UCSD-AML1 (cell line): ENCODE data around the gene DKK3.

Source experiments
- DNase-seq: peaks from one replicate; lab custom pipeline; 2025; ENCODE audit not compliant: unreplicated experiment; lab: John Stamatoyannopoulos, UW

The DKK3 gene

GRCh38 chr11:12005476-12005875 lies 3.0 kb downstream of the DKK3 start:
- DNase-seq: no peak

DNA sequence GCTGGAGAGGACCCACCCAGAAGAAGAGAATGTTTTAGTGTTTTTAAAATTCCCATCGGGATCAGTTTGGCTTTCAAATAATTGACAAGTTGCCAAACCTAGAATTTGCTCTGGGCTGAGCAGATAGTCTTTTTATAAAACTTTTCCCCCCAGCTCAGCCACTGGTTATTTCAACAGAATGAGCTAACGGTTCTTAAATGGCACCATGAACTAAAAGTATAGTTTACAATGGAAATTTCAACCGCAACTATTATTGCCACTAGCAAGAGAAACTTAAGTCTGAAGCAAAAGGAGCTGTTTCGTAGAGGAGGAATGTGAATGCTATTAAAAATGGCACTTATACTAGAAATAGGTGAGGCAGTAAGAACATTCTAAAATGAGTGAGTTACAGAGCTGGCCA lies 3.4 kb downstream of the DKK3 start:
- no peak for DNase-seq

- DNase-seq: no peak
Observed at GRCh38 chr11:12003815-12004214, 4.6 kb downstream of the DKK3 start.

DNA sequence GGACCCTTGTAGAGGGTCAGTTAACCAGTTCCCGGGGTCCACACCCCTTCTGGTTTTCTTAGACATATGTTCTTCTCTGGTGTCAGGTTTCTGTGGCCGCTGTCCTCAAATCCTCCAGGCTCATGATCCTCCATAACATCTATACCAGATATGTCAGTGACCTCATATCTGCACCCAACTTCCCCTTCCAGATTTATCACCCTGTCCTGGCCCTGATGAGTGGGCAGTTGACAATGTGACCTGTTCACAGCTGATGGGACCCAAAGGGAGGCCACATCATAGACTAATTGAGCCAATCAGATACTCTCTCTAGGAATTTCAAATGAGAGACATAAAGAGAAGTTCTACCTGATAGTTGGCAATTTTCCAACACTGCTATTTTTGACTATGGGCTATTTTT lies 5.1 kb downstream of the DKK3 start:
- DNase-seq: no peak

DNA sequence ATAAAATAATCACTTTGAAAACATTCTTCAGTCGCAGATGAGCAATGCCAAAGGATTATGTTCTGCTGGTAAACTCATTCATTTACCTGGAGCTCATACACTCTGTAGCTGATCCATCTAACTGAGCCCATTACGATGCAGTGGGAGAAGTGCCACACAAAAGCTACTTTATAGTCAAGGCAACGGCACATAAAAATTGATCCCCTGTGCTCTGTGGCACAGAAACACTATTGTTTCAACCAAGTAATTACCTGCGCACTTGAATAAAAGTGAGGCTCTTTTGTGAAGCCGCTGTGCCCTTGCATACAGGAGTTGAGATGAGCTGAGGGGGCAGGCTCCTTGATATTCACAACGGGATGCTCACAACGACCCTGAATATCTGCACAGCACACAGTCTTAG lies 7.2 kb downstream of the DKK3 start:
- DNase-seq: no peak

DNA sequence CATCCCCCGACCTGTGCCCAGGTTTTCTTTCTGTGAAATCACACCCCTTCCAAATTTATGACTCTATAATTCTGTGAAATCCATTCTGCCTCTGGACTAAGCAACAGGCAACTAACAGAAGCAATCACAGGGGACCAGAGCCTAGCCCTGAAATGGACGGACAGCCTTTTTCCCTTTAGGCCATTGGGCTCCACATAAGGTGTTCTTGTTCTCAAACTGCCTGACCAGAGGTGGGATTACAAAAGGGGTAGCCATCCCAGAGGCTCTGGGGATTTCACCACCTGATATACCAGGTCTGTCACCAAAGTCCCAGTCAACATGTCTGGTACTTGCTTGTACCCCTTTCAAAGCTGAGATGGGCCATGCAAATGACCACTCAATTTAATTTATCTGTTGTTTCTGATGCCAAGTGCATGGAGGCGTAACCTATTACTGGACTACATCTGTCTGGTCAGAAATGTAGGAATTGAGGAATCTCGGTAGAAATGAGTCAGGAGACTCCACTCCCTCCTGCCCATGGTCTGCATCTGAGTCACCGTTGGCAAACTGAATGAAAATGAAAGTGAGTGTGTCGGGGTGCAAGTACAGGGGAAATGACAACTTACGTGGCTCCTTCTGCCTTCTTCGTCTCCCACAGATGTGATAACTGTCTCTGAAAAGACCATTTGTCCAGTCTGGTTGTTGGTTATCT lies 10.2 kb downstream of the DKK3 start:
- DNase-seq: no peak

DNA sequence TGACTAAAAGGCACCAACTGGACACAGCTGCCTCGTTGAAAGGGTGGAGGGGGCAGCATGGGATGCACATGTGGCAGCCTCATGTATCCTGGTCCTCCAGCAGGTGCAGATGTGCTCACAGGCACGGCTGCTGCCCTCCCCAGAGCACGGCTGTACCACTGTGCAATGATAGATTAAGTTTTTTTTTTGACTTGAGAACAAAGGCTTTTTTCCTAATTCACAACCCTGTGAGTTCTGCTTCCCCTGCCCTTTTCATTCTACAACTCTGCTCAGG lies 11.4 kb downstream of the DKK3 start:
- DNase-seq: no peak

DNA sequence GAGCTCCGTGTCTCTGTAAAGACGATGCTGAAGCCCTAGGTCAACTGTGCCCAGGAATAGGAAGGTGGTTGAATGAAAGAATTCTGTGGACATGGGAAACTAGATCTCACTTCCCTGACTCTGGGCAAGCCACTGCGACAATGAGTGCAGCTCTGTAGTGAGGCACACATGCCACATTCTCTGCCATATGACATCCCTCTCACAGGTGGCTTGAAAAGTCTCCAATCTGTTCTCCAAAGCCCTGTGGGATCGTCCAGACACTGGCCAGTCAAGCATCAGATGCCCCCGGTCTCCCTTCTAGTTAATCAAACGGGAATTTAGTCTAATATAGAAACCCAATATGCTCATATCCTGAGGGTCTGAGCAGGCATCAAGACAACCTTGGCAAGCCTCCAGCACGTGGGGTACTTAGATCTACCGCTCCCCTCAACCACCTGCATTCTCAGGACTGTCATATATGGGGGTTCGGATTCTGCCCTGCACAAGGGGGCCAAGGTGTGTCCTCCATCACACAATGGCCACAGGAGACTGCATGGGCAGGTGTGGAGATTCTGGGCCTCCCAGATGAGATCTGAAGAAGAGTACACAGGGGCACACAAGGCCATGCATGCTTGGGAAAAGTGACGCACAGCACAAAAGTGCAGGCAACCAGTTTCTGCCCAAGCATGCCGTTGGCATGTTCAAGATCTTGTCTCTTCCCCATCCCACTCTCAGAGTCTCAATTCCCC lies 11.9 kb downstream of the DKK3 start:
- no peak for DNase-seq

- DNase-seq: no peak
Observed at GRCh38 chr11:11995601-11996000, 12.8 kb downstream of the DKK3 start.

DNA sequence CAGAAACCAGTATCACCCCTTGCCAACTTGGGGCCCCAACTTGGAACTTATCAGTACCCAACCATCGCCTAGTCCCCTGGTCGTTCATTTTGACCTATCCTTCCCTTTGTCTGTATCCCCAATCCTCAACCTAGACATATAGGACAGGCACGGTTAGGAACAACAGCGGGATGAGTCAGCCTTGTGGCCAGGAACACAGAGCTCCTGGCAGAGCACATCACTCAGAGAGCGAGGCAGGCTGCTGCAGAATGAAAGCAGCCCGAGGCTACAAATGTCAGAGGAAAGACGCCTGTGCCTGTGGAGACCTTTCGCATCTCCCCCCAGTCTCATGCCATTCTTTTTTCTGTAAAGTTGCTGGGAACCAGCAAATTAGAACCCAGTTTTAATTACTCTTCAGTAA lies 14.6 kb downstream of the DKK3 start:
- DNase-seq: no peak

- DNase-seq: no peak
Observed at GRCh38 chr11:11992257-11993212, 15.9 kb downstream of the DKK3 start.

- no peak for DNase-seq
Observed at GRCh38 chr11:11989774-11990744, 18.4 kb downstream of the DKK3 start.

DNA sequence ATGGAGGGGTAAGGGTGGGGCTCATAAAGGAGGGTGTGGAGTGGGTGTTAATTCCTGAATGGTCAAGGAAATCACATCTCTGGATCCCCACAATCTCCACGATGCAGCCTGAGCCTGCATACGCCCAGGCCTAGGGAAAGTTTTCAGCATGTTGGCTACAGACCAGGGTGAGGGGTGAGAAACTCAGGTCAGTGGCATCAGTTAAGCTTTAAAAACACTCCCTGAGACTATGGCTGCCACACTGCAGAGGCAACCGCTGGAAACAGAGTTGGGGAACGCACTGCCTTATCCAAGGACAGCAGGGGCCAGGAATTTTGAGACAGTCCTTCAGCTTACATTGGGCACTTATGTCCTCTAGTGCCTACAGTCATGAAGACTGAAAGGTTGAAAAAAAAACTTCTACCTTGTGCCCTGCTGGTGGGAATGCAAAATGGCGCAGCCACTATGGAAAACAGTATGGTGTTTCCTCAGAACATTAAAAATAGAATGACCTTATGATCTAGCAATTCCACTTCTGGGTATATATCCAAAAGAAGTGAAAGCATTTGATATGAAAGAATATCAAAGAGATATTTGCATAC lies 19.7 kb downstream of the DKK3 start:
- DNase-seq: no peak

GRCh38 chr11:11988099-11988651 lies 20.3 kb downstream of the DKK3 start:
- no peak for DNase-seq

DNA sequence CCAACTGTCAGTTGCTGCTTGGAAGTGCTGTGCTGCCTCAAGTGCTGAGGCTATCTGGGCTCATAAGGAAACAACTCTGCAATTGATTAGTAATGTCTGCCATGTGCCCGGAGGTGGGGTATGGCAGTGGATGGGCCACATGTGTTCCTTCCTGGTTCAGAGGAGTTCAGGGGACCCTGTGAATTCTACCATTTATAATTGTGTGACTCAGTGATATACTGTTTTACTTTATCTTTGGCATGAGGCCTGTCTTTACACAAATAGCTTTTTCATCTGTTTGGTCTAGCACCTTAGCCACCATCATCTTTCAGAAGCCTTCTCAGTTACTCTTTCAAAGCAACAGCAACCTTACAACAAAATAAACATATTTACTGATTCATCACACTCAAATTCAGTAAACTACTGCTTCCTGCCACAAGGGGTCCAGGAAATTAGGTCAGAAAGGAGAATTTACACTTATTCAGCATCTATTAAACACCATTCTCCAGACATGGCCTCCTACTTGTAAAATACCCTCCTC lies 20.9 kb downstream of the DKK3 start:
- no peak for DNase-seq

- DNase-seq: no peak
Observed at GRCh38 chr11:11985954-11986949, 22.2 kb downstream of the DKK3 start.

- DNase-seq: no peak
Observed at GRCh38 chr11:11985016-11985715, 23.3 kb downstream of the DKK3 start.

DNA sequence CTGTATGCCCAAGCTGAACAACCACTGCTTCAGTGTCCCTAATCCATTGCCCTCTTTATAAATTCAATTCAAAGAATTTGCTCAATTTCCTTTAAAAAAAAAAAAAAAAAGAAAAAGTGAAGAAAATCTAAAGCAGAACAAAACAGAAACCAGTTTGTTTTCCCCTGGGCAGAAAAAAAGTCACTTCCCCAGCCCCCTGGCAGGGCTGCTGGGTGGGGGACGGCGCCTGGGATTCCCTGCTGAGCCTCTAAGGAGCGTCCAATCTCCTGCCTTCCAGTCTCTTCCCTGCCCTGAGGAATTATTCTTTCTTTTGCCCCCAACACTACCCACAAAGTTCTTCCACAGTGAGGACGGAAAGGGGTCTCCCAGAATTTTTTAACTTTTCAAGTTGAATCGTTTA lies 23.9 kb downstream of the DKK3 start:
- no peak for DNase-seq
